ENCODE results near the gene OBP2A. TPM values are rescaled to one million over a fixed set of nuclear protein-coding genes. Genes with fewer than 3 reads are reported as not detected.
A peak's percentile ranks its signal among the peaks of the same experiment; 100 is the strongest.

The OBP2A gene
- total and polyA plus RNA-seq, 10 of the 15 experiments (the other 5 are each of a cell fraction or from before 2014, with no cell fraction given): not detected

DNA sequence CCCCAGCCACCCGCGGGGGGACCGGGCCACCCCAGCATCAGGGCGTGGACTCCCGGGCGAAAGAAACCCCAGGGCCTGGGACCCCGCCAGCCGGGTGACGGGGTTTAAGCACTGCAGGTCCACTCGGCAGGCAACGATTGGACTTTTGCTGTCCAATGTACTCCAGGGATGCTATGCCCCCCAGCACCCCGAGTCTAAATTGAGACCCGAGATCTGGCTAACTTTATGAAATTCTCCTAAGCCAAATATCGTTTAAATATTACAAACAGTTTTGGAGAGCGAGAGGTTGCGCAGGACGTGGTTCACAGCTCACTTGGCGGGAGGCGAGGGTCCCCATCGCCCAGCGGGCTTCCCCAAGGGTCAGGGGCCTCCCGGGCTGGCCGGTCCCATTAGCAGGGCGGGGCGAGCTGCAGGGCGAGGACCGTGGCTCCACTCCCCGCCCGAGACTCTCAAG lies 45.8 kb upstream of the OBP2A start:
- no peak for FAIRE-seq
- Histone ChIP-seq H3K4me1 (ENCODE audit: control insufficient read depth, insufficient read depth, low read length) (peaks cover 17% of the 10 kb centered on the region), H3K4me3 (peak overlapping the region; percentile 78), H2AFZ (ENCODE audit: control insufficient read depth, low read depth, low read length) (peak overlapping the region; percentile 86), H3K79me2 (ENCODE audit: control insufficient read depth, insufficient read depth, low read length) (peaks cover 14% of the 10 kb centered on the region), H3K27me3 (replicated peaks in 1 of 2; ENCODE audit: control insufficient read depth in 2 of 2, insufficient read depth in 2 of 2, low read length in 1 of 2) (no peaks in the 10 kb centered on the region), H4K20me1 (ENCODE audit: control insufficient read depth, insufficient read depth) (peaks cover 4% of the 10 kb centered on the region; the same call in 1 of the 2 replicates), H3K9ac (ENCODE audit: control insufficient read depth, insufficient read depth, low read length) (peak overlapping the region; percentile 56), H3K27ac (ENCODE audit: control insufficient read depth, insufficient read depth) (no peak overlapping the region), H3K4me2 (ENCODE audit: control insufficient read depth, insufficient read depth) (peak overlapping the region; percentile 100), H3K9me3 (replicated peaks; ENCODE audit: control insufficient read depth, insufficient read depth, low read length) (no peaks in the 10 kb centered on the region), H3K36me3 (ENCODE audit: control insufficient read depth in 2 of 2, insufficient read depth in 2 of 2, low read length in 1 of 2) (peaks cover 10 to 22% of the 10 kb centered on the region in 2 experiments; a peak in 3 of 4 replicates)
- ChIA-PET CTCF (no interaction called here), POLR2A (no interaction called here), SMC1A (ENCODE audit: uncharacterized antibody, unreplicated experiment) (no interaction called here), RAD21 (ENCODE audit: unreplicated experiment) (no interaction called here)
- BruUV-seq (replicated peaks): no TSS peak
- intact Hi-C loops (cut with micrococcal nuclease; ENCODE audit: unreplicated experiment): no loop called here
- in situ Hi-C loops (cut with MboI): no loop called here
- peak; percentile 7 for ATAC-seq
- TF ChIP-seq TCF3 (IDR thresholded peaks at IDR 0.05; ENCODE audit: borderline replicate concordance, insufficient read depth, low read depth, low read length) (no peak), BACH1 (IDR thresholded peaks at IDR 0.05; ENCODE audit: borderline replicate concordance) (no peak), DPF2 (IDR thresholded peaks at IDR 0.05) (no peak; the same call in 1 of the 2 replicates), BMI1 (IDR thresholded peaks at IDR 0.05; ENCODE audit: borderline replicate concordance) (no peak), CHD4 (IDR thresholded peaks at IDR 0.05) (no peak), CHD2 (IDR thresholded peaks at IDR 0.05; ENCODE audit: borderline replicate concordance, low read depth, low read length) (no peak), SIX5 (IDR thresholded peaks at IDR 0.05; ENCODE audit: low read depth, low read length, severe bottlenecking) (no peak), ZBED1 (IDR thresholded peaks at IDR 0.05; ENCODE audit: borderline replicate concordance) (no peak), POLR2AphosphoS2 (IDR thresholded peaks at IDR 0.05; ENCODE audit: low read depth, low read length) (no peak), HDAC6 (IDR thresholded peaks at IDR 0.05; ENCODE audit: unreplicated experiment) (no peak), ZNF592 (IDR thresholded peaks at IDR 0.05) (no peak), ZNF274 (IDR thresholded peaks at IDR 0.05; ENCODE audit: insufficient read depth, insufficient read length) (no peak), CHD1 (IDR thresholded peaks at IDR 0.05; ENCODE audit: low read depth, low read length) (no peak), NRF1 (conservative IDR thresholded peaks at IDR 0.05; ENCODE audit: low read depth, low read length) (no peak), POLR2A (IDR thresholded peaks at IDR 0.05; ENCODE audit: low read depth, low read length) (no peak), CEBPZ (IDR thresholded peaks at IDR 0.05; ENCODE audit: low read depth, low read length) (no peak)
- WGBS (ENCODE audit: insufficient coverage, insufficient replicate concordance, low lambda C conversion rate, missing lambda C conversion rate): under 1% methylated on average over 23 of the region's 29 CpGs
- DNase-seq (ENCODE audit: low read depth, low spot score): no peak

Measured in GM12878 (cell line).